Measurements from ENCODE around the gene PGA4.

PGA4 gene

GRCh38 chr11:61272731-61273130, 50.6 kb downstream of the PGA4 start:
- H3K36me3 ChIP-seq (ENCODE audit: insufficient read depth, low read length), result peaks cover 12% of the 10 kb centered on the region
- H3K9me3 ChIP-seq (ENCODE audit: control insufficient read depth, insufficient read depth, low read length), result no peaks in the 10 kb centered on the region
- no peak overlapping the region for H3K9ac ChIP-seq (ENCODE audit: low read depth, low read length)
- H3K4me1 ChIP-seq (ENCODE audit: insufficient read depth, low read length), result no peaks in the 10 kb centered on the region

DNA sequence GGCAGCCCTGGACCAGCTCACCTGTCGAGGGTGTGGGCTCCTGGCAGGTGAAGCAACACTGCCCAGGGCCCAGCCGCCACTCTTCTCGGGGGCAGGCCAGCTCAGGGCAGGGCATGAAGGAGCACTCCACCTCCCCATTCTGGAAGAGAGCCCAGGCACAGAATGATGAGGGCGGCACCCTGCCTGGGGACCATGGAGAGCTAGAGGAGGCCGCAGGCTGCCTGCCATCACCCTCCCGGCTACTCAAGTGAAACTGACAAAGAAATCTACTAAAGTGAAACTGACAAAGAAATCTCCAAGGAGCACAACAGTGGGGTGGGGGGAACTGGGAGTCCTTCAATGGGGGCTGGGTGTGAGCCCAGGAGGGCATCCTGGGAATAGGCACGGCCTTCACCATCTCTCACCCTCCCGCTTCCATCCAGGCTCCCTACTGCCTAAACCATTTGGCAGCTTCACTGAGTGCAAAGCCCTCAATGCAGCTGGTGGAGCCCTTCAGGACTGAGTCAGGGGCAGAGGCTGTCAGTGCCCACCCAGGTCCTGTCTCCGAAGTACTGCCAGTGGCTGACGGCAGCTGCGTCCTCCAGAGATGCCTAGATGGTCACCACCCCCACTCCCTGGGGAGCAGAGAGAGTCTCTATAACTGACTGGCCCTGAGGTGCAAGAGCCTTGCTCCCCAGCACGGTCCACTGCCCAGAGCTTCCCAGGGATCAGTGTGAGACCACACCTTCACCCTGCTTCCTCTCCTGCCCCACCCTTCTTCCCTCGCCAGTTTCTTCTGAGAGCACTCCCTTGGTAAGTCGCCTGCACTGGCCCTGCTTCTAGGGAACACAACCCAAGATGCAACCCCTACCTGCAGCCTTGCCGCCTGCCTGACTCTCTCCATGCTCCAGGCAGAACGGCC, 51.3 kb downstream of the PGA4 start:
- Histone ChIP-seq H3K36me3 (ENCODE audit: insufficient read depth, low read length) (peaks cover 15% of the 10 kb centered on the region), H3K9me3 (ENCODE audit: control insufficient read depth, insufficient read depth, low read length) (no peaks in the 10 kb centered on the region), H3K9ac (ENCODE audit: low read depth, low read length) (no peak overlapping the region), H3K4me1 (ENCODE audit: insufficient read depth, low read length) (peaks cover 6% of the 10 kb centered on the region; the same call in 1 of the 2 replicates)

- Histone ChIP-seq H3K9me3 (ENCODE audit: control insufficient read depth, insufficient read depth, low read length) (no peaks in the 10 kb centered on the region), H3K4me1 (ENCODE audit: insufficient read depth, low read length) (peaks cover 6% of the 10 kb centered on the region; the same call in 1 of the 2 replicates), H3K9ac (ENCODE audit: low read depth, low read length) (no peak overlapping the region), H3K36me3 (ENCODE audit: insufficient read depth, low read length) (peaks cover 15% of the 10 kb centered on the region)
These were observed 51.9 kb downstream of the PGA4 start for GRCh38 chr11:61274084-61274483.

- Histone ChIP-seq H3K9ac (ENCODE audit: low read depth, low read length) (no peak overlapping the region), H3K9me3 (ENCODE audit: control insufficient read depth, insufficient read depth, low read length) (no peaks in the 10 kb centered on the region), H3K4me1 (ENCODE audit: insufficient read depth, low read length) (peaks cover 13% of the 10 kb centered on the region), H3K36me3 (ENCODE audit: insufficient read depth, low read length) (peaks cover 15% of the 10 kb centered on the region)
These were observed 53.0 kb downstream of the PGA4 start for GRCh38 chr11:61275191-61275590.

GRCh38 chr11:61277186-61278000, 55.2 kb downstream of the PGA4 start:
- Histone ChIP-seq H3K36me3 (ENCODE audit: insufficient read depth, low read length) (peaks cover 15% of the 10 kb centered on the region), H3K4me1 (ENCODE audit: insufficient read depth, low read length) (peaks cover 18% of the 10 kb centered on the region), H3K9me3 (ENCODE audit: control insufficient read depth, insufficient read depth, low read length) (no peaks in the 10 kb centered on the region), H3K9ac (ENCODE audit: low read depth, low read length) (no peak overlapping the region)

- Histone ChIP-seq H3K36me3 (ENCODE audit: insufficient read depth, low read length) (peaks cover 12% of the 10 kb centered on the region; the same call in 1 of the 2 replicates), H3K9ac (ENCODE audit: low read depth, low read length) (no peak overlapping the region), H3K4me1 (ENCODE audit: insufficient read depth, low read length) (peaks cover 18% of the 10 kb centered on the region), H3K9me3 (ENCODE audit: control insufficient read depth, insufficient read depth, low read length) (no peaks in the 10 kb centered on the region)
These were observed 55.9 kb downstream of the PGA4 start for GRCh38 chr11:61278001-61278470.

GRCh38 chr11:61279934-61280659, 58.0 kb downstream of the PGA4 start:
- Histone ChIP-seq H3K9me3 (ENCODE audit: control insufficient read depth, insufficient read depth, low read length) (no peaks in the 10 kb centered on the region), H3K4me1 (ENCODE audit: insufficient read depth, low read length) (peaks cover 18% of the 10 kb centered on the region), H3K36me3 (ENCODE audit: insufficient read depth, low read length) (peaks cover 8% of the 10 kb centered on the region; the same call in 1 of the 2 replicates), H3K9ac (ENCODE audit: low read depth, low read length) (no peak overlapping the region)

GRCh38 chr11:61280883-61281580, 58.9 kb downstream of the PGA4 start:
- Histone ChIP-seq H3K36me3 (ENCODE audit: insufficient read depth, low read length) (peaks cover 12% of the 10 kb centered on the region; the same call in 1 of the 2 replicates), H3K9me3 (ENCODE audit: control insufficient read depth, insufficient read depth, low read length) (no peaks in the 10 kb centered on the region), H3K9ac (ENCODE audit: low read depth, low read length) (no peak overlapping the region), H3K4me1 (ENCODE audit: insufficient read depth, low read length) (peaks cover 18% of the 10 kb centered on the region)
